ENCODE measurements around the gene OCSTAMP.

Gene OCSTAMP

DNA sequence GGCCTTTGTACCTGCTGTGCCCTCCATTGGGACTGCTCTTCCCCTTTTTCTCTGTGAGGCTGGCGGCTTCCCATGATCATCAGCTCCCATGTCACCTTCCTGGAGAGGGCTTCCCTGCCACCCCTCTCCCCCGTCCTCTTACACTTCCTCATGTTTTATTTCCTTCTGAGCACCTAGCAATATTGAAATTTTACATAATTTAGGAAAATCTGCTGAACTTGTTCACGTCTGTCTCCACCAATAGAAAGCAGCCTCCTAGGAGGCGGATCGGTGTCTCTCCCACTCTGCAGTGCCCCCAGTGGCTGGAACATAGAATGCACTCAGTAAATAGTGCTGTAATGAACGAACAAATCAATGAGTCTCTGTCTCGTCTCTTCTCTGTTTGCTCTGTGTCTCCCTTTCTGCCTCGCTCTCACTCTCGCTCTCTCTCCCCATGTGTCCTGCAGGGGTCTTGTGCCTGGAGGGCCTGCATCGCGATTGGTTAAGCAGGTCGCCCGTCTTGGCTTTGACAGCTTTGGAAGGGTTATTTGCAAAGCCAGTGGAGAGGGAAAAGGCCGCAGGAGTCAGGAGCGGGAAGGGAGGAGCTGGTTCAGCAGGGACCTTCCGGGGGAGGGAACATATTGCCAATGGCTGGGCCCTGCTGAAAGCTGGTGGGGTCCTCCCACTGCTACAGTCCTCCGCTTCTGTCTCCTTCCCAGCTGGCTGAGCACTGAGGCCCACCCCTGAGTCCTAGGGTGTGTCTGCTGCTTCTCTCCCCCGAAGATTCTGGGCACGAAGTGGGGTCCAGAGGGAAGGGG is 12.1 kb upstream of the OCSTAMP start:
- peaks cover 23% of the 10 kb centered on the region; the same call in 1 of the 2 replicates for H3K4me1 ChIP-seq (ENCODE audit: control insufficient read depth, insufficient read depth, low read length)
- no peaks in the 10 kb centered on the region for H3K36me3 ChIP-seq (ENCODE audit: control insufficient read depth, insufficient read depth, low read length)
- H3K27me3 ChIP-seq (ENCODE audit: control insufficient read depth, insufficient read depth, low read length) = no peaks in the 10 kb centered on the region
- H3K4me3 ChIP-seq (ENCODE audit: low read depth, low read length) = peak overlapping the region; percentile 41
- peak overlapping the region; percentile 71 for H3K27ac ChIP-seq (ENCODE audit: low read depth, low read length)
- H3K9me3 ChIP-seq (ENCODE audit: control insufficient read depth, insufficient read depth, low read length) = no peaks in the 10 kb centered on the region
- H3K9ac ChIP-seq (ENCODE audit: low read depth, low read length) = no peak overlapping the region; the same call in 1 of the 2 replicates

GRCh38 chr20:46562009-46562372 is 11.5 kb upstream of the OCSTAMP start:
- no peak overlapping the region for H3K27ac ChIP-seq (ENCODE audit: low read depth, low read length)
- H3K36me3 ChIP-seq (ENCODE audit: control insufficient read depth, insufficient read depth, low read length) = no peaks in the 10 kb centered on the region
- H3K4me1 ChIP-seq (ENCODE audit: control insufficient read depth, insufficient read depth, low read length) = peaks cover 23% of the 10 kb centered on the region; the same call in 1 of the 2 replicates
- no peak overlapping the region for H3K9ac ChIP-seq (ENCODE audit: low read depth, low read length)
- no peaks in the 10 kb centered on the region for H3K27me3 ChIP-seq (ENCODE audit: control insufficient read depth, insufficient read depth, low read length)
- H3K9me3 ChIP-seq (ENCODE audit: control insufficient read depth, insufficient read depth, low read length) = no peaks in the 10 kb centered on the region
- H3K4me3 ChIP-seq (ENCODE audit: low read depth, low read length) = no peak overlapping the region; the same call in 1 of the 2 replicates

DNA sequence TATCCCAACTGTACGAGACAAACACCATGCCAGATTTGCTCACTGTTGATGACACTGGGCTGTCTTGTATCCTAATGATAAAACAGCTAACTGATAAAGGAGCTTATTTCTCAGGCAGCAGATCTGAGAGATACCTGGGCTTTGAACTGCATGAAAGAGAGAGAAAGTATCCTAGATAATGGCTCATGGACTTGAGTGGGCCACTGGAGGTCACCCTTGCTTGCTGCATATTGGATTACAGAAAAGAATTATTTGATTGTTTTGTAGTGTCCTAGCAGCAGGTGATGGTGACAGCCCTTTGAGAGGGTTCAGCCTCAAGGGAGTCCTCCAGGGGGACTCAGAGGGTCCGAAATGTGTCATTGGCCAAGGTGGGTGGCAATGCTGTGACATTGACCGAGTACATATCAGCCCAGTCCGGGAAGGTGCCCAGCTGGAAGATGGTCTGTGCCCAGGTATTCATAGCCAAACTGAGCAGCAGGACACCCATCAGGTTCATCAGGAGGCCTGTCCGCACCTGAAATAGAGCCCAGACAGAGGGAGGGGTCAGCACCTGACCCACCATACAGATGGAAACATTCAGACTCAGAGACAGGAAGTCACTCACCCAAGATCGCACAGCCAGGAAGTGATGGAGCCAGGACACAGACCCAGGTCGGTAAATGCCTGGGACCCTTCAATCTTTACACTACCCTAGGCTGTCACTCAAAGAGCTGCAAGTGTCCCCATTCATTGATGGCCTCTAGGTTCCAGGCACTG is 9.4 kb upstream of the OCSTAMP start:
- no peaks in the 10 kb centered on the region for H3K27me3 ChIP-seq (ENCODE audit: control insufficient read depth, insufficient read depth, low read length)
- no peaks in the 10 kb centered on the region for H3K9me3 ChIP-seq (ENCODE audit: control insufficient read depth, insufficient read depth, low read length)
- H3K4me3 ChIP-seq (ENCODE audit: low read depth, low read length) = no peak overlapping the region
- H3K36me3 ChIP-seq (ENCODE audit: control insufficient read depth, insufficient read depth, low read length) = no peaks in the 10 kb centered on the region
- no peak overlapping the region for H3K9ac ChIP-seq (ENCODE audit: low read depth, low read length)
- H3K27ac ChIP-seq (ENCODE audit: low read depth, low read length) = no peak overlapping the region
- H3K4me1 ChIP-seq (ENCODE audit: control insufficient read depth, insufficient read depth, low read length) = peaks cover 26% of the 10 kb centered on the region

DNA sequence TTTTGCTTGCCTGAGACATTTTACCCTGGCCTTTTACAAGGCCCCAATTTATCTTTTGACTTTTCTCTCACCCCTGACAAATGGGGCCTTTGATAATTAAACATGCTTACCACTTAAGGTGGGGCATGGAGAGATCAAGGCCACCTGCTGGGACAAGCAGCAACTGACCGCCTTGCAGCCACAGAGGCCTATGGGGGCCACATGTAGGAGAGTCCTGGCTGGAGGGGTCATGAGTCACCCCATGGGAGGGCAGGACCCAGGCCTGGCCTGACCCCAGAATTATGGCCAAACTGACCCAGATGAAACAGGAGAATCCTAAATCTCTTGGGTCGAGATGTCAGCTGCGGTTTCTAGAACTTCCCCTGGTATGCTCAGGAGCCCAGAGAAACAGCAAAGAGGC is 8.5 kb upstream of the OCSTAMP start:
- H3K9me3 ChIP-seq (ENCODE audit: control insufficient read depth, insufficient read depth, low read length) = no peaks in the 10 kb centered on the region
- H3K4me3 ChIP-seq (ENCODE audit: low read depth, low read length) = no peak overlapping the region
- no peaks in the 10 kb centered on the region for H3K36me3 ChIP-seq (ENCODE audit: control insufficient read depth, insufficient read depth, low read length)
- H3K27me3 ChIP-seq (ENCODE audit: control insufficient read depth, insufficient read depth, low read length) = no peaks in the 10 kb centered on the region
- peaks cover 30% of the 10 kb centered on the region for H3K4me1 ChIP-seq (ENCODE audit: control insufficient read depth, insufficient read depth, low read length)
- no peak overlapping the region for H3K9ac ChIP-seq (ENCODE audit: low read depth, low read length)
- no peak overlapping the region for H3K27ac ChIP-seq (ENCODE audit: low read depth, low read length)

GRCh38 chr20:46558511-46558959 is 8.1 kb upstream of the OCSTAMP start:
- Histone ChIP-seq H3K9me3 (ENCODE audit: control insufficient read depth, insufficient read depth, low read length) (no peaks in the 10 kb centered on the region), H3K36me3 (ENCODE audit: control insufficient read depth, insufficient read depth, low read length) (no peaks in the 10 kb centered on the region), H3K4me1 (ENCODE audit: control insufficient read depth, insufficient read depth, low read length) (peaks cover 29% of the 10 kb centered on the region), H3K4me3 (ENCODE audit: low read depth, low read length) (no peak overlapping the region), H3K27me3 (ENCODE audit: control insufficient read depth, insufficient read depth, low read length) (no peaks in the 10 kb centered on the region), H3K9ac (ENCODE audit: low read depth, low read length) (no peak overlapping the region), H3K27ac (ENCODE audit: low read depth, low read length) (no peak overlapping the region)

- no peaks in the 10 kb centered on the region for H3K27me3 ChIP-seq (ENCODE audit: control insufficient read depth, insufficient read depth, low read length)
- H3K9ac ChIP-seq (ENCODE audit: low read depth, low read length) = no peak overlapping the region
- no peak overlapping the region for H3K4me3 ChIP-seq (ENCODE audit: low read depth, low read length)
- peaks cover 26% of the 10 kb centered on the region for H3K4me1 ChIP-seq (ENCODE audit: control insufficient read depth, insufficient read depth, low read length)
- no peak overlapping the region for H3K27ac ChIP-seq (ENCODE audit: low read depth, low read length)
- H3K9me3 ChIP-seq (ENCODE audit: control insufficient read depth, insufficient read depth, low read length) = no peaks in the 10 kb centered on the region
- H3K36me3 ChIP-seq (ENCODE audit: control insufficient read depth, insufficient read depth, low read length) = no peaks in the 10 kb centered on the region
These were observed 6.9 kb upstream of the OCSTAMP start for GRCh38 chr20:46557231-46557956.

DNA sequence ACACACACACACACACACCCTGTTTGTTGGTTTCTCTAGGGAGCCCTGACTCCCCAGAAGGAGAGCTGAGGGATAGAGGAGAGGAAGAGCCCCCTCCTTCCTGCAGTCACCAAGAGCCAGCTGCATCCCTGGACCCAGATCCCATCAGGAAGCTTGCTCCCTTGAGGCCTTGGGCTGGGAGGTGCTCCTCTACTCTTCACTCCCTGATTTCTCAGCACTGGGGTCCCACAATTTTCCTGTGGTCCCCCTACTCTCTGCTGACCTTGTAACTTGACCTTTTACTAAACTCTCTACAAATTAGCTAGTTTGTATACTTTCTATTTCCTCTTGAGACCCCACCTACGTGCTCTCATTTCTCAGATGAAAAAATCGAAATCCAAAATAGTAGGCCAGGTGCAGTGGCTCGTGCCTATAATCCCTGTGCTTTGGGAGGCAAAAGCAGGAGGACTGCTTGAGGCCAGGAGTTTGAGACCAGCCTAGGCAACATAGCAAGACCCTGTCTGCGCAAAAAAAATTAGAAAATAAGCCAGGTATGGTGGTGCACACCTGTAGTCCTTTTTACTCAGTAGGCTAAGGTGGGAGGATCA is 5.0 kb upstream of the OCSTAMP start:
- no peak overlapping the region for H3K27ac ChIP-seq (ENCODE audit: low read depth, low read length)

GRCh38 chr20:46554828-46555227 is 4.4 kb upstream of the OCSTAMP start:
- Histone ChIP-seq H3K4me1 (ENCODE audit: control insufficient read depth, insufficient read depth, low read length) (peaks cover 30% of the 10 kb centered on the region), H3K4me3 (ENCODE audit: low read depth, low read length) (no peak overlapping the region), H3K9me3 (ENCODE audit: control insufficient read depth, insufficient read depth, low read length) (no peaks in the 10 kb centered on the region), H3K27me3 (ENCODE audit: control insufficient read depth, insufficient read depth, low read length) (no peaks in the 10 kb centered on the region), H3K9ac (ENCODE audit: low read depth, low read length) (no peak overlapping the region), H3K27ac (ENCODE audit: low read depth, low read length) (peak overlapping the region; percentile 13), H3K36me3 (ENCODE audit: control insufficient read depth, insufficient read depth, low read length) (no peaks in the 10 kb centered on the region)

More for the DNA sequence above, 5.0 kb upstream of the OCSTAMP start:
- Histone ChIP-seq H3K4me1 (ENCODE audit: control insufficient read depth, insufficient read depth, low read length) (peaks cover 30% of the 10 kb centered on the region), H3K4me3 (ENCODE audit: low read depth, low read length) (no peak overlapping the region), H3K27me3 (ENCODE audit: control insufficient read depth, insufficient read depth, low read length) (no peaks in the 10 kb centered on the region), H3K9me3 (ENCODE audit: control insufficient read depth, insufficient read depth, low read length) (no peaks in the 10 kb centered on the region), H3K36me3 (ENCODE audit: control insufficient read depth, insufficient read depth, low read length) (no peaks in the 10 kb centered on the region), H3K9ac (ENCODE audit: low read depth, low read length) (no peak overlapping the region)

DNA sequence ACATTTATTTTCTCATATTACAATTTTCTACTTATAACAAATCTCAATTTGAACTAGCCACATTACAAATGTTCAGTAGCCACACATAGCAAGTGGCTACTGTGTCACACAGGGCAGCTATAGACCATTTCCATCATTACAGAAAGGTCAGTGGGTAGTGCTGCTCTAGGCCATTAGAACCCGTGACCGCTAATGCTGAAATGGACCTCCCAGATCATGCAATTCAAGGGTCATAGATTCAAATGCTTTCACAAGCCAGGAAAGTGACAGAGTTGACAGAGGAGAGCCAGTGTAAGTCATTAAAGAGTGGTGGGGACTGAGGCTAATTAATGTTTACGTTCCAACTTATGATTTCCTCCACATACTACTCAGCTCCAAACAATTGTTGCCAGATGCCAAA is 3.5 kb upstream of the OCSTAMP start:
- Histone ChIP-seq H3K4me3 (ENCODE audit: low read depth, low read length) (no peak overlapping the region), H3K27me3 (ENCODE audit: control insufficient read depth, insufficient read depth, low read length) (no peaks in the 10 kb centered on the region), H3K27ac (ENCODE audit: low read depth, low read length) (no peak overlapping the region), H3K9me3 (ENCODE audit: control insufficient read depth, insufficient read depth, low read length) (no peaks in the 10 kb centered on the region), H3K9ac (ENCODE audit: low read depth, low read length) (no peak overlapping the region), H3K4me1 (ENCODE audit: control insufficient read depth, insufficient read depth, low read length) (peaks cover 30% of the 10 kb centered on the region), H3K36me3 (ENCODE audit: control insufficient read depth, insufficient read depth, low read length) (no peaks in the 10 kb centered on the region)

- Histone ChIP-seq H3K4me3 (ENCODE audit: low read depth, low read length) (no peak overlapping the region), H3K36me3 (ENCODE audit: control insufficient read depth, insufficient read depth, low read length) (no peaks in the 10 kb centered on the region), H3K27ac (ENCODE audit: low read depth, low read length) (peak overlapping the region; percentile 87), H3K9ac (ENCODE audit: low read depth, low read length) (no peak overlapping the region), H3K27me3 (ENCODE audit: control insufficient read depth, insufficient read depth, low read length) (no peaks in the 10 kb centered on the region), H3K9me3 (ENCODE audit: control insufficient read depth, insufficient read depth, low read length) (no peaks in the 10 kb centered on the region), H3K4me1 (ENCODE audit: control insufficient read depth, insufficient read depth, low read length) (peaks cover 30% of the 10 kb centered on the region)
These were observed 2.3 kb upstream of the OCSTAMP start for GRCh38 chr20:46552460-46553420.

All from HUES48 (cell line).